B cell (primary cell): Measurements from ENCODE around the gene CNTNAP2.

ENCODE experiments used
- CTCF ChIP-seq: fragments of 200-600 bp; IDR thresholded peaks from one replicate; pipeline ENCODE4 v1.8.0; 2022; ENCODE audit warnings: antibody characterized with exemption, mild to moderate bottlenecking
- EZH2 ChIP-seq: IDR thresholded peaks from 2 replicates; pipeline ENCODE4 v1.6.1; 2012; ENCODE audit warnings: borderline replicate concordance, low read depth, mild to moderate bottlenecking, moderate library complexity, low read length; ENCODE audit not compliant: insufficient read depth, poor library complexity, severe bottlenecking

GRCh38 chr7:148159331-148159730, 2042.7 kb downstream of the CNTNAP2 start:
- TF ChIP-seq CTCF, result no peak
- TF ChIP-seq EZH2, result no peak
